K562 (cell line): ENCODE measurements around the gene TMEM151A. TPM values are rescaled to one million over a fixed set of nuclear protein-coding genes. Genes with fewer than 3 reads are reported as not detected.
A peak's percentile ranks its signal among the peaks of the same experiment; 100 is the strongest.

Source experiments
- ATAC-seq: fragments of 200-7000 bp; cut with Tn5 transposase; 3 replicates; pipeline ENCODE4 v1.9.1; 2020; ENCODE audit warnings: moderate library complexity
- BruUV-seq: library from RNA; stranded (reverse); fragments of 400-500 nt; replicated peaks from 2 replicates; lab custom pipeline; 2021; lab: Mats Ljungman, UMichigan
- CTCF ChIA-PET: fragments of 300-600 bp; formaldehyde crosslinking; extraction: SDS; loops from one replicate; lab custom pipeline; 2021; ENCODE audit warnings: low intra/inter-chr PET ratio; lab: Yijun Ruan, JAX
- POLR2A ChIA-PET: fragments of 300-600, 350-650 bp; sonication (Branson Sonifier 250); formaldehyde crosslinking; extraction: SDS; loops from one replicate; lab custom pipeline; 2021; ENCODE audit warnings: antibody characterized with exemption, inconsistent platforms; lab: Yijun Ruan, JAX
- DNase-seq, 4 experiments: peaks; one replicate each; pipeline versions ENCODE4 v3.0.0 to v3.0.0-alpha.2; 2011 to 2018; ENCODE audit warnings: low spot score in 3 of 4, mixed read lengths in 3 of 4; ENCODE audit errors: extremely low read depth in 1 of 4
- FAIRE-seq: peaks from 2 replicates; lab custom pipeline; 2011; peaks lifted over from hg19 to GRCh38; lab: Jason Lieb, UNC
- H2AFZ ChIP-seq: 2 replicates; pipeline ENCODE4 v1.6.0; 2011; ENCODE audit warnings: low read depth, low read length, control low read depth, inconsistent platforms
- H3K27ac ChIP-seq: fragments of 200-600 bp; 3 replicates; pipeline ENCODE4 v1.8.0; 2011; ENCODE audit warnings: low read depth, mild to moderate bottlenecking, control low read depth, inconsistent platforms, low read length, moderate library complexity, mixed read lengths; ENCODE audit errors: extremely low read depth
- H3K27me3 ChIP-seq, 2 experiments: fragments of 300-600 bp in 1 of 2; 2 replicates in 1 of 2; 3 replicates in 1 of 2; pipeline versions ENCODE4 v1.6.0 to v1.8.0; 2011; ENCODE audit warnings: inconsistent platforms in 2 of 2, low read length in 2 of 2, mild to moderate bottlenecking in 1 of 2, mixed read lengths in 1 of 2, moderate library complexity in 1 of 2; ENCODE audit not compliant: control insufficient read depth in 2 of 2, insufficient read depth in 2 of 2
- H3K36me3 ChIP-seq: fragments of 300-600 bp; 3 replicates; pipeline ENCODE4 v1.8.0; 2011; ENCODE audit warnings: mild to moderate bottlenecking, low read length, inconsistent platforms; ENCODE audit not compliant: control insufficient read depth, insufficient read depth
- H3K4me1 ChIP-seq, 2 experiments: fragments of 200-600 bp in 1 of 2; replicated peaks in 1 of 2; 2 replicates in 1 of 2; 3 replicates in 1 of 2; pipeline versions ENCODE4 v1.5.1 to v1.8.0; 2011; ENCODE audit warnings: inconsistent platforms in 2 of 2, low read length in 2 of 2, mild to moderate bottlenecking in 1 of 2, mixed read lengths in 1 of 2, moderate library complexity in 1 of 2; ENCODE audit not compliant: control insufficient read depth in 2 of 2, insufficient read depth in 2 of 2
- H3K4me2 ChIP-seq: 2 replicates; pipeline ENCODE4 v1.6.1; 2011; ENCODE audit warnings: low read length, control low read depth, inconsistent platforms, mixed read lengths; ENCODE audit not compliant: insufficient read depth
- H3K4me3 ChIP-seq: fragments of 200-600 bp; sonication (generic), shearing (Covaris generic); 2 replicates; pipeline ENCODE4 v1.5.1; 2016; ENCODE audit warnings: control low read depth, inconsistent platforms
- H3K79me2 ChIP-seq: fragments of 200-600 bp; 3 replicates; pipeline ENCODE4 v1.8.0; 2011; ENCODE audit warnings: low read length, inconsistent platforms; ENCODE audit not compliant: control insufficient read depth, insufficient read depth
- H3K9ac ChIP-seq, 2 experiments: 2 replicates each; pipeline versions ENCODE4 v1.6.0 to v1.6.1; 2011; ENCODE audit warnings: low read depth in 2 of 2, low read length in 2 of 2, control low read depth in 1 of 2, inconsistent platforms in 1 of 2, mild to moderate bottlenecking in 1 of 2, mixed read lengths in 1 of 2; ENCODE audit not compliant: insufficient read depth in 1 of 2
- H3K9me1 ChIP-seq: one replicate; pipeline ENCODE4 v1.6.0; 2011; ENCODE audit warnings: inconsistent platforms, mild to moderate bottlenecking, low read length, moderate library complexity; ENCODE audit not compliant: control insufficient read depth, insufficient read depth
- H3K9me3 ChIP-seq: replicated peaks from 2 replicates; pipeline ENCODE4 v1.5.1; 2011; ENCODE audit warnings: low read depth, low read length, inconsistent platforms; ENCODE audit not compliant: control insufficient read depth, insufficient read depth
- H4K20me1 ChIP-seq: replicated peaks from 2 replicates; pipeline ENCODE4 v1.6.1; 2011; ENCODE audit warnings: low read length, inconsistent platforms, mixed read lengths; ENCODE audit not compliant: control insufficient read depth, insufficient read depth
- BHLHE40 ChIP-seq: IDR thresholded peaks from 2 replicates; pipeline ENCODE4 v1.6.1; 2011; ENCODE audit warnings: low read length, improper control_type of control experiment
- ETS1 ChIP-seq: conservative IDR thresholded peaks from 2 replicates; pipeline ENCODE4 v1.6.1; 2011; ENCODE audit warnings: low read depth, mild to moderate bottlenecking, low read length; ENCODE audit not compliant: control insufficient read depth
- FOXA3 ChIP-seq, 2 experiments: fragments of 450-650 bp in 1 of 2; sonication (generic) in 1 of 2; formaldehyde crosslinking; IDR thresholded peaks in 1 of 2; conservative IDR thresholded peaks in 1 of 2; 2 replicates each; pipeline versions ENCODE4 v1.4.0 to v1.8.0; 2020 to 2022; ENCODE audit warnings: mild to moderate bottlenecking in 2 of 2, missing genetic modification reagents in 1 of 2
- GMEB1 ChIP-seq: fragments of 250-450 bp; sonication (Bioruptor Pico); IDR thresholded peaks from 2 replicates; pipeline ENCODE4 v1.4.0; 2020; ENCODE audit warnings: mild to moderate bottlenecking
- HMG20A ChIP-seq: fragments of 450-650 bp; formaldehyde crosslinking; conservative IDR thresholded peaks from 2 replicates; pipeline ENCODE4 v1.4.0; 2020; ENCODE audit warnings: mild to moderate bottlenecking, mixed read lengths
- NFIX ChIP-seq: fragments of 250-450 bp; sonication (Bioruptor Pico); IDR thresholded peaks from 2 replicates; pipeline ENCODE4 v1.4.0; 2020; ENCODE audit warnings: low read depth, mild to moderate bottlenecking, moderate library complexity
- POLR2AphosphoS5 ChIP-seq: IDR thresholded peaks from 2 replicates; pipeline ENCODE4 v1.6.1; 2011; ENCODE audit warnings: mild to moderate bottlenecking, low read depth, low read length, moderate library complexity; ENCODE audit not compliant: control insufficient read depth, insufficient read depth
- SRF ChIP-seq, 2 experiments: fragments of 250-450, 450-650 bp in 1 of 2; sonication (Bioruptor Pico) in 1 of 2; sonication (generic) in 1 of 2; formaldehyde crosslinking; IDR thresholded peaks; 2 replicates each; pipeline versions ENCODE4 v1.5.0 to v1.5.1; 2020 to 2022; ENCODE audit warnings: mild to moderate bottlenecking in 1 of 2, missing genetic modification reagents in 1 of 2
- TRIM24 ChIP-seq, 2 experiments: fragments of 450-650 bp; IDR thresholded peaks; 2 replicates each; pipeline ENCODE4 v1.6.1; 2016
- YY1 ChIP-seq, 3 experiments: IDR thresholded peaks; 2 replicates each; pipeline ENCODE4 v1.6.1; 2011; ENCODE audit warnings: low read length in 2 of 3, mild to moderate bottlenecking in 2 of 3, moderate library complexity in 2 of 3, borderline replicate concordance in 1 of 3, control low read depth in 1 of 3, low read depth in 1 of 3; ENCODE audit not compliant: insufficient read depth in 3 of 3, insufficient replicate concordance in 2 of 3, control insufficient read depth in 1 of 3, insufficient read length in 1 of 3; ENCODE audit errors: extremely low read depth in 1 of 3
- ZNF449 ChIP-seq: fragments of 250-450 bp; sonication (Bioruptor Pico); IDR thresholded peaks from 2 replicates; pipeline ENCODE4 v1.8.0; 2022; ENCODE audit warnings: moderate library complexity, mild to moderate bottlenecking, inconsistent platforms
- ZNF707 ChIP-seq: fragments of 250-450 bp; sonication (Bioruptor Pico); conservative IDR thresholded peaks from 2 replicates; pipeline ENCODE4 v1.8.0; 2022; ENCODE audit warnings: inconsistent platforms, mild to moderate bottlenecking, moderate library complexity
- WGBS: fragments of 100-300 bp; shearing (Covaris generic); methylation state at CpG from one replicate; pipeline ENCODE4 v1.1.6; 2016; ENCODE audit warnings: low coverage, mixed read lengths; ENCODE audit not compliant: insufficient coverage; ENCODE audit errors: missing lambda C conversion rate; 5-methylcytosine and 5-hydroxymethylcytosine counted together
- in situ Hi-C: fragments of 300-500 bp; cut with MboI; formaldehyde crosslinking; loops from 4 replicates; pipeline ENCODE4 v1.15.0; 2018; ENCODE audit warnings: inconsistent platforms, mixed read lengths
- intact Hi-C: fragments of 100-400 bp; cut with micrococcal nuclease; formaldehyde crosslinking; loops from 2 replicates; pipeline ENCODE4 v1.14.2; 2022
- polyA plus RNA-seq, 8 experiments: library from polyadenylated mRNA; depleted of rRNA in 4 of 8; stranded (reverse) in 5 of 8; unstranded in 3 of 8; fragments of >200 nt; fragmentation: Nextera tagmentation in 2 of 8; fragmentation: Illumina TruSeq in 1 of 8; extraction: Ambion mirVana in 2 of 8; extraction: Trizol in 1 of 8; gene quantifications; 2 replicates each; pipeline versions ENCODE4 v1.2.1 to v1.2.3, GENCODE V29; 2011 to 2014; ENCODE audit warnings: inconsistent platforms in 1 of 8, missing spikeins in 1 of 8
- total RNA-seq, 7 experiments: library from RNA; depleted of rRNA in 6 of 7; stranded (reverse); fragments of >200 nt in 6 of 7; fragmentation: Illumina TruSeq in 2 of 7; extraction: Trizol in 2 of 7; gene quantifications; 2 replicates each; pipeline versions ENCODE4 v1.2.1 to v1.2.3, GENCODE V29; 2011 to 2021; ENCODE audit warnings: low replicate concordance in 1 of 7

TMEM151A gene
- total and polyA plus RNA-seq, 9 of the 15 experiments (the other 6 are each of a cell fraction or from before 2014, with no cell fraction given) = not detected

DNA sequence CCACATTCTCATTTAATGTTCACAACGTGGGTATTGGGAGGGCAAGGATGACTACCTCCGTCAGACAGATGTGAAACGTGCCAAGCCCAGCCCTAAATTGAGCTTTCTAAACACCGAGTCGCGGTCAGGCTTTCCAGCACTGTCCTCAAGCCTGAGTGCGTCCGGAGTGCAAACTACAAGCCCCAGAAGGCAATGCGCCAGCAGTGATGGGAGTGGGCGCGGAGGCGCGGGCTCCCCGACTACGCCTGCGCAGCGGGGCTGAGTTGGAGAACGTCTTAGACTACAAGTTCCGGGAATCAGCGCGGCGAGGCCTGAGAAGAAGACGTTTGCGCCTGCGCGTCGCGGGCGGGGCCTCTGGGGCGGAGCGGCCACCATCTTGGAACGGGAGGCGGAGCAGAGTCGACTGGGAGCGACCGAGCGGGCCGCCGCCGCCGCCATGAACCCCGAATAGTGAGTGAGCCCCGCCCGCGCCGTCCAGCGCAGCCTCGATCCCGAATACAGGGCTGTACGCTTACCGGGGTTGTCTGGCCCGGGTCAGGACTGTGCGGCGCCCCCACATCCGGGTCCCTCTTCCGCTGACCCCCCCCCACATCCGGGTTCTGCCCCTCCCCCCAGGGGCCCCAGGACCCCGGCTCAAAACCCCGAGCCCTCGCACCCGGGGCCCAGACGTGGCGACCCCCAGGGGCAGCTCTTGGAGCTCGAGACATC is 23.3 kb upstream of the TMEM151A start, which contains the start of gene RAB1B:
Gene RAB1B (plus strand): TSS at position 396 of the 708 bp plus-strand sequence. CDS start 41 bp downstream, at position 437.
- Histone ChIP-seq H3K27me3 (no peaks in the 10 kb centered on the region), H3K9me1 (no peaks in the 10 kb centered on the region), H3K36me3 (peaks cover 65% of the 10 kb centered on the region), H3K4me1 (peaks cover 5 to 47% of the 10 kb centered on the region in 2 experiments; a peak in 4 of 5 replicates), H3K9ac (peak within 1 kb of the TSS; percentile 98 to 99), H3K79me2 (peaks cover 29% of the 10 kb centered on the region), H4K20me1 (peaks cover 10% of the 10 kb centered on the region; the same call in 1 of the 2 replicates), H3K4me3 (peak within 1 kb of the TSS; percentile 100), H3K27ac (peak within 1 kb of the TSS; percentile 95), H2AFZ (peak within 1 kb of the TSS; percentile 96), H3K4me2 (peak within 1 kb of the TSS; percentile 98), H3K9me3 (no peaks in the 10 kb centered on the region)
- ATAC-seq (peak; percentile 92), DNase-seq (peak; percentile 91 to 100 (median 96)), FAIRE-seq (peak; percentile 97)
- ChIA-PET POLR2A (interaction anchor here (1.0 to 2.8 kb wide), 4 partner anchors 9 to 21 kb away, joined by 3 to 17 read pairs (median 7); partner anchors contain the start of gene YIF1A), CTCF (interaction anchor here (1.1 kb wide), 1 partner anchor 45 kb away, joined by 4 read pairs; no protein-coding TSS in a partner anchor)
- under 1% methylated on average over 29 of the region's 64 CpGs for WGBS
- intact Hi-C loops (no loop called here), in situ Hi-C loops (no loop called here)
- BruUV-seq = no TSS peak
- no peak for TF ChIP-seq ZNF449
- peak; percentile 79 for TF ChIP-seq ETS1
- TF ChIP-seq NFIX (CRISPR knock-in tag) = no peak
- TF ChIP-seq ZNF707 = no peak
- TF ChIP-seq FOXA3 (CRISPR knock-in tag; conservative IDR thresholded peaks at IDR 0.05 in 1 of 2, IDR thresholded peaks at IDR 0.05 in 1 of 2) = no peak
- TF ChIP-seq BHLHE40 = peak; percentile 57; the same call in 1 of the 2 replicates
- peak; percentile 30 for TF ChIP-seq POLR2AphosphoS5
- peak; percentile 55 for TF ChIP-seq GMEB1 (CRISPR knock-in tag)
- peak in 1 of 2 experiments; percentile 76; a peak in 1 of 4 replicates for TF ChIP-seq SRF (CRISPR knock-in tag; IDR thresholded peaks at IDR 0.05)
- TF ChIP-seq HMG20A (CRISPR knock-in tag) = no peak
- TF ChIP-seq YY1 (IDR thresholded peaks at IDR 0.05; ENCODE audit: borderline replicate concordance in 1 of 3, control insufficient read depth in 1 of 3, extremely low read depth in 1 of 3, insufficient read depth in 3 of 3, insufficient read length in 1 of 3, insufficient replicate concordance in 2 of 3, low read depth in 1 of 3, low read length in 2 of 3) = peak; percentile 69 to 97 (median 93)
- no peak for TF ChIP-seq TRIM24 (IDR thresholded peaks at IDR 0.05)
